Islet precursor cell (in vitro differentiated cells): Measurements from ENCODE around the gene GTF3C2.

Experiments
- DNase-seq: peaks from one replicate; pipeline ENCODE4 v3.0.0-alpha.2; 2018

Gene GTF3C2

DNA sequence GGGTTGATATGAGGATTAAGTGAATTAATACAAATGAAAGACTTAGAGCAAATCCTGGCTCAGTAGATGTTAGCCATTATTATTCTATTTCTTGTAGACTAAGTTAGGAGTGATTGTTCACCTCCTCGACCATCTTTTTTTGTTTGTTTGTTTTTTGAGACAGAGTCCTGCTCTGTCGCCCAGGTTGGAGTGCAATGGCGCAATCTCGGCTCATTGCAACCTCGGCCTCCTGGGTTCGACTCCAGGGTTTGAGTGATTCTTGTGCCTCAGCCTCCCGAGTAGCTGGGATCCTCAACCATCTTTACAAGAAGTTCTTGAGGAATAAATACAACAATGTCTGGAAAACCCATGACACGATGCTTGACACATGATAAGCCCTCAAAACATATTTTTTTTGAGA is 61.6 kb downstream of the GTF3C2 start:
- DNase-seq: no peak

DNA sequence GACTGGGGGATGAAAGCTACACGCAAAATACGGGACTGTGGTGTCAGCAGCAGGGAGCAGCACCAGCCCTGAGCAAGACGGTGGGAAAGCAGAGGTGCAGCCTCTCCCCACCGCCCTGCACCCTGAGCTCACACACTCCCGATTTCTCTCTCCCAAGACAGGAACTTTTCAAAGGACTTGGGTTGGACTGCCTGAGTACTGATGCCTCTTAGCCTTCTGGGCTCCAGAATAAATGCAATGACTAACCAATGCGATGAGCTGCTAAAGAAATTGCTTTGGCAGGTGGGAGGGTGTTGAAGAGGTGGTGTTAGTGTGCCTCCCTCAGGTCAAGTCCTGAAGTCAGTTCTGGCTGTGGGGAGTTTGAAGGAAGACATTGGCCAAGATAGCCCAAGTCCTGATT is 64.7 kb downstream of the GTF3C2 start:
- no peak for DNase-seq

DNA sequence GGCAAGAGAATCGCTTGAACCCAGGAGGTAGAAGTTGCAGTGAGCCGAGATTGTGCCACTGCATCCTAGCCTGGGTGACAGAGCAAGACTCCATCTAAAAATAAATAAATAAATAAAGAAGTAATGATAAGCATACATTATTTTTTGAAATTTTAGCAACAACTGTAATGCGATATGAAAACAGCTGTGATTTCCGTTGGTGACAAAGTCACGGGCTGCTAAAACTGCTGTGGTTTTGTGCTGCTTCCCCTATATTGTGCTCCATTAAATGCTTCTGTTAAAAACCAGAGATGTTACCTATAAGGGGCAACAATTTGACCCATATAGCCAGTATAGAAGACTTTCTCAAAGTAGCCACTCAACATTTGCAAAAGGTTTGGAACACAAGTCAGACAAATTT is 66.0 kb downstream of the GTF3C2 start:
- no peak for DNase-seq

DNA sequence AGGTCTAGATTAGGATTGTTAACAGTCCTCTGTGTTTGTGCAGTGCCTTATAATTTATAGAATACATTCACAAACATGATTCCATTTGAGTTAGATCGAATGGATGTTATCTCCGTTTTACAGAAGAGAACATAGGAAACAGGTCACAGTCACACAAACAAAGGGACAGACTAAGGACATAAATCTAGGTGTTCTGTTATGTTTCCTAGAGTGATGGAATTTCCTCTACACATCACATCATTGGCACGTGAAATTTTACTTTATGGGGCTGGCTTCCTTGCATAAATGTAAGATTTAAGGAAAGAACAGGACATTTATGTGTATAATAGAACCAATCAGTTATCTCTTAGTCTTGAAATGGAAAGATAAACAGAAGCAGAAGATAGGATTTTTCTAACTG is 68.0 kb downstream of the GTF3C2 start:
- no peak for DNase-seq

DNA sequence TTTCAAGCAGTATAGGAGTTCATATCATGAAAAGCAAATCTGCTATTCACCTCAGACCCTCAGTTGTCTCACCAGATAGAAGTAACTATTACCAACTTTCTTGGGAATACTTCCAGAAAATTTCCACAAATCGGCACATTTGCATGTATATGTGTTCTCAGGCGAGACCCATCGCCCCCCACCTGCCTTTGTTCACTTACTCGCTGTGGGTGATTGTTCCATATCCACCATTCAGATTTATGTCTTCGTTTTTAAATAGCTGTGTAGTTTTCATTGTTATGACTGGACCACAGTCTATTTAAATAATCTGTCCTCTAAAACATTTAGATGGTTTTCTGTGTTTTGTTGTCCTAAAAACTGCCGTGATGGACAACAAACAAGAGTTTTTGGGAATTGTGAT is 71.1 kb downstream of the GTF3C2 start:
- no peak for DNase-seq

DNA sequence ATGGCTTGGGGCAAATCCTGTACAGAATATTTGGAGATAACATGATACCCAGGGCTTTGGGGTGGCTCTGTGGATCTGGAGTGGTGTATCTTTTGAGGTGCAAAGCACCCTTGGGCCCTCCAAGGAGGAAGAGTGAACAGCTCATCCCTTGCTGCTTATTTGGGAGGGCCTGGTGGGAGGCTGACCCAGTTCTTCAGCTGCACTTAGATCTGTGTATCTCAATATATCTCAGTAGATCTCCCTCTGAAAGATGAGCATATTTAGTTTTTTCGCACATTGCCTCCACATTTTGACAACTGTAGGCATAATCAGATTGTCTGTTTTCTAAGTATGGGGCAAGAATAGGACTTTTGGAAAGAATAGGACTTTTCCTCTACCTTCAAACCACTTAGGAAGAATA is 71.6 kb downstream of the GTF3C2 start:
- no peak for DNase-seq

DNA sequence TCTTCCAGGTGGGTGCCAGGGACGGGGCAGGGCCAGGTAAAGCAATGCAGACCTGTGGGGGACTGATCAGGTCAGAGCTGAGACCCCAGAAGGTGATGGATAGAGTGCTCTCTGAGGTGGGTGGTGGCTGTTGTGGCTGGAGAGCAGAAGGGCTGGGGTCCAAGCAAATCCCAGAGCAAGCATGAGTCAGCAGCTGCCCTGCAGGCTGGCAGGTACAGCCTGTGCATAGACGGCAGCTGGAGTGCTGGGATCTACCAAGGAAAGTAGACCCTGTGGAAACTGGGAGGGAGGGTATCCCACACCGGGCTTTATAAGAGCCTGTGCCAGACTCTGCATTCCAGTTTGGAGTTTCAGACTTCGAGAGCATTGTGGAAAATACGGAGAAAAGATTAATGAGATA is 73.7 kb downstream of the GTF3C2 start:
- peak; percentile 84 for DNase-seq

DNA sequence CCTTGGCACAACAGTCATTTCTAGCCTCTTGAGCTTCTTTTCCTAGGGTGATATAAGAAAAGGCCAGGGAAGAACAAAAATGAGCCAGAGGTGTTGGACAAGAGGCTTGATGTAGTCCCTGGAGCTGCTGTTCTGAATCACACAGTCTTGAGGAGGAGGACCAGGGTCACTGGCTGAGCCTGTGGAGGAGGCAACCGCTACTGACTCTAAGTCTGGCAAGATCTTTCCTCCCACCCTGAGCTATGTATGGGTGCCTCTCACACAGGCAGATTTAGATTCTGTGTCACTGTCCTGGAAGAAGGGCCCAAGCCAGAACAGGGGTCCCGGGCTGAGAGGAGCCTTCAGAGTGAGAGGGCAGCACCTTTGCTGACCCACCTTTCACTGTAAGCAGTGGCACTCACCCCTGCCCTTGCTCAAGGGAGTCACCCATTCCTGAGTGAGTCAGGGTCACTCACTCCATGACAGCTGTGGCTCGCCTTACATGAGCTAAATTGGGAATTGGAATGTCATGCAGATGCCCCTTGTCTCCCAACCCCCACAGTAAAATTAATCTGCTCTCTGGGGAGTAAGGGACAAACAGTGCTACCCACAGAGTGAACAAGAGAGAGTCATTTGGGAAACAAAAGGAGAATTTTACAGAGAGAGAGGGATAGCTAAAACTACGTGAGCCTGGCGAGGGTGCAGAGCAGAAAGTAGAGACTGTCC is 74.6 kb downstream of the GTF3C2 start, which contains the start of gene TRIM54:
Gene TRIM54 (plus strand): TSS at position 575 of the 705 bp plus-strand sequence. CDS start 303 bp downstream, outside the sequence.
- peak; percentile 63 for DNase-seq

DNA sequence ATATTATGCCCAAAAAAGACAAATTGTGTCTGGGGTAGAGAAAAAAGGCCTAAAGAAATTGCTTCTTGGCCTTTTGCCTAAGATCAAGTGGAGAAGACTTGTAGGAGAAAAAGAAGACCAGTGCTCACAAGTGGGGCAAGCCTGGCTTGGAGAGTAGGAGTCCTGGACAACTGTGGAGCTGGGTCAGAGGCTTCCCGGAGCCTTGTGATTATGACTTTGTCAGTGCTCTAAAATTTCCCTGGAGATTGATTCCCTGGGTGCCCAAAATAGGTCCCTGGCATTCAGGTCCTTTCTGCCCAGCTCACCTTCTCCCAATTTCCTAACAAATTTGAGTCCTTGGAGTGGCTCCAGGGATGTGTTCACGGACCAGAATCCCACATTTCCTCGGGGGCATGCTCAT is 75.1 kb downstream of the GTF3C2 start:
- DNase-seq: no peak

DNA sequence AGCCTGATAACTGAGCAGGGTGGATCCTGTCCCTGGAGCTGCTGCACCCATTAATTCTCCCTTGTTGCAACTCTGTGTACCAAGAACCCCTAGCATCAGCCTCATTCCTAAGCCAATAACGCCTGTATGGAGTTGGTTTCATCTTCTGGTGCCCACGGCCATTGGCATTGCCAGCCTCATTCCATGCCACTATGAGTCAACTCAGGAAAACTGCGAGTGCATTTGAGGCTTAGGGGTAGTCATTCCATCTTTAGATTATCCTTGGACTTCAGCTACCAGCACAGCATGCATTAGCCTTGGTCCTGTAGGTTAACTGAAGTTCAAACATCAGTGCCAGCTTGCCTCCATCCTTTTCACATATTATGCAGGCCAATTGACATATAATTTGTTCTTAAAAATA is 75.7 kb downstream of the GTF3C2 start:
- DNase-seq: no peak

DNA sequence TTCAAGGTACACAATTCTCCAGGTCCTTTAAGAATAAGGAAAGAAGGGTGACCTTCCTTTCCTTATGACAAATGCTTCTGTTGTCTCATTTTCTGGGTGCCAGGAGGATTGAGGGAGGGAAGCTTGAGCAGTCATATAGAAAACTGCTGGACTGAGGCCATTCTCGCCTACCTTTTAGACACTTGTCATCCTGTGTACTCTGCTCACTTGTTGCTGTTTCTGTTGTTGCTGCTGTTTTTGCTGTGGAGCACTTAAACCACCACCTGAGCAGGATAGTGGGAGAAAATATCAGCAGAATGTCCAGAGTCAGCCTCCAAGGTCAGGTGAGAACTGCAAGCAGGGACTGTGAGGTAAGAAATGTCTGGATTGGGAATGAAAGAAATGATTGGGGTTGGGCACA is 78.6 kb downstream of the GTF3C2 start:
- DNase-seq: no peak
